Pulmonary artery endothelial cell (primary cell): ENCODE measurements around the gene INPP4A. TPM values are rescaled to one million over a fixed set of nuclear protein-coding genes. Genes with fewer than 3 reads are reported as not detected.
A peak's percentile ranks its signal among the peaks of the same experiment; 100 is the strongest.

Source experiments
- DNase-seq: peaks from one replicate; pipeline ENCODE4 v3.0.0-alpha.2; 2011; ENCODE audit warnings: low read depth, low spot score
- total RNA-seq: library from RNA; depleted of rRNA; stranded (reverse); fragments of >200 nt; gene quantifications from 2 replicates; pipeline ENCODE4 v1.2.3, GENCODE V29; 2014

The INPP4A gene
- total RNA-seq, 1 donor from 2014 or later: 38.7 TPM

GRCh38 chr2:98476192-98476868 lies 31.7 kb downstream of the INPP4A start:
- DNase-seq: no peak

GRCh38 chr2:98477036-98477435 lies 32.4 kb downstream of the INPP4A start:
- no peak for DNase-seq

GRCh38 chr2:98477506-98477905 lies 32.8 kb downstream of the INPP4A start:
- DNase-seq: no peak

GRCh38 chr2:98478088-98478551 lies 33.5 kb downstream of the INPP4A start:
- no peak for DNase-seq

- DNase-seq: no peak
Observed at GRCh38 chr2:98478907-98479306, 34.2 kb downstream of the INPP4A start.

- no peak for DNase-seq
Observed at GRCh38 chr2:98479371-98479770, 34.7 kb downstream of the INPP4A start.

- peak; percentile 64 for DNase-seq
Observed at GRCh38 chr2:98479959-98480524, 35.4 kb downstream of the INPP4A start.

GRCh38 chr2:98480598-98480997 lies 35.9 kb downstream of the INPP4A start:
- DNase-seq: no peak

- no peak for DNase-seq
Observed at GRCh38 chr2:98482362-98482761, 37.7 kb downstream of the INPP4A start.

- DNase-seq: no peak
Observed at GRCh38 chr2:98483257-98483861, 38.7 kb downstream of the INPP4A start.

GRCh38 chr2:98484121-98484557 lies 39.5 kb downstream of the INPP4A start:
- no peak for DNase-seq

- DNase-seq: no peak
Observed at GRCh38 chr2:98484652-98485452, 40.2 kb downstream of the INPP4A start.

GRCh38 chr2:98485453-98485755 lies 40.7 kb downstream of the INPP4A start:
- DNase-seq: no peak

GRCh38 chr2:98486374-98486981 lies 41.8 kb downstream of the INPP4A start:
- DNase-seq: no peak

GRCh38 chr2:98487101-98487805 lies 42.6 kb downstream of the INPP4A start:
- DNase-seq: no peak

- no peak for DNase-seq
Observed at GRCh38 chr2:98487806-98488189, 43.1 kb downstream of the INPP4A start.

- no peak for DNase-seq
Observed at GRCh38 chr2:98488252-98488651, 43.6 kb downstream of the INPP4A start.

GRCh38 chr2:98489486-98489885 lies 44.8 kb downstream of the INPP4A start:
- DNase-seq: no peak

- no peak for DNase-seq
Observed at GRCh38 chr2:98489971-98490962, 45.6 kb downstream of the INPP4A start.

- no peak for DNase-seq
Observed at GRCh38 chr2:98492441-98492840, 47.8 kb downstream of the INPP4A start.
